Activated CD8-positive, alpha-beta memory T cell treated with anti-CD3 and anti-CD28 coated beads, Interleukin-2, amount 10 ng/mL, durations not matched to agents 7 days and 5 days (primary cell): ENCODE results near the gene ACTR5. TPM values are rescaled to one million over a fixed set of nuclear protein-coding genes. Genes with fewer than 3 reads are reported as not detected.
A peak's percentile ranks its signal among the peaks of the same experiment; 100 is the strongest.
"Not testable (repeated sequence)": the region's sequence is repeated elsewhere in the genome, so short reads cannot be mapped to it uniquely, and the experiment has no call there.

Experiments
- ATAC-seq: fragments of 150-1000 bp; cut with Tn5 transposase; one replicate; pipeline ENCODE4 v1.10.0; 2021; ENCODE audit warnings: moderate library complexity
- CTCF ChIA-PET: fragments of 350-600 bp; sonication (Branson Sonifier 250); formaldehyde crosslinking; loops from one replicate; lab custom pipeline; 2021; ENCODE audit warnings: antibody characterized with exemption; lab: Charles Lee
- DNase-seq: peaks from one replicate; pipeline ENCODE4 v3.0.0-alpha.2; 2020
- H3K27ac Mint-ChIP-seq: one replicate; pipeline ENCODE4 v1.8.0; 2021; ENCODE audit warnings: mild to moderate bottlenecking, mixed read lengths
- H3K27me3 Mint-ChIP-seq: one replicate; pipeline ENCODE4 v1.8.0; 2021; ENCODE audit warnings: mixed read lengths
- H3K36me3 Mint-ChIP-seq: one replicate; pipeline ENCODE4 v1.8.0; 2021; ENCODE audit warnings: mild to moderate bottlenecking, mixed read lengths
- H3K4me1 Mint-ChIP-seq: one replicate; pipeline ENCODE4 v1.8.0; 2021; ENCODE audit warnings: mixed read lengths
- H3K4me3 Mint-ChIP-seq: one replicate; pipeline ENCODE4 v1.8.0; 2021; ENCODE audit warnings: mild to moderate bottlenecking, moderate library complexity, mixed read lengths
- H3K9me3 Mint-ChIP-seq: one replicate; pipeline ENCODE4 v1.8.0; 2022; ENCODE audit warnings: low read depth, mixed read lengths
- total RNA-seq, 2 experiments: library from RNA; stranded (reverse); gene quantifications; one replicate each; pipeline ENCODE4 v1.2.3, GENCODE V29; 2021

Gene ACTR5
- total RNA-seq, 2 experiments from 2014 or later = 9.5 to 10.6 TPM

DNA sequence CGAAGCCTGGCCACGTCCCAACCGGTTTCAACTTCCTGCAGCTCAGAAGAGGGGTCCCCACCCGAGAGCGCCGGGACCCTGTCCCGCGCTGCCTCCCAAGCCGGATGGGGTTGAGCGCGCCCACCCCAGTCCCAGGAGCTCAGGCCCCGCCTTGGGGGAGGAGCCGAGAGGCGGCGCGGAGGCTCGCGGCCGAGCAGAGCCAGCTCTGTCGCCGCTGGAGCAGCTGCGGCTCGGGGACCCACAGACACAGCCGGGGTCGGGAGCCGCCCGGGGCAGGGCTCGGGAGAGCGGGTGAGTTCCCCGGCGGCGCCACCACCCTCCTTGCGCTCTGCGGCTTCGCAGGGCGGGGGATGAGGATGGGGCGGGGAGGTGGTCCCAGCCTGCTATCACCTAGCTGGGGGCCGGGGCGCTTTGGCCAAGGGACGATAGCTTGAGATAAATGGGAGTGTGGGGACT is 57.3 kb downstream of the ACTR5 start, which contains the start of gene PPP1R16B:
Gene PPP1R16B (plus strand): TSS at position 196 of the 456 bp plus-strand sequence. CDS start 30,229 bp downstream, outside the sequence.
- peaks cover 29% of the 10 kb centered on the region for H3K36me3 Mint-ChIP-seq
- DNase-seq (peak; percentile 93), ATAC-seq (peak; percentile 86)
- no peaks in the 10 kb centered on the region for H3K9me3 Mint-ChIP-seq
- peak within 1 kb of the TSS; percentile 98 for H3K27ac Mint-ChIP-seq
- peak within 1 kb of the TSS; percentile 88 for H3K4me3 Mint-ChIP-seq
- peaks cover 57% of the 10 kb centered on the region for H3K4me1 Mint-ChIP-seq
- CTCF ChIA-PET = interaction anchor here (0.8 to 4.1 kb wide), 18 partner anchors 11 to 123 kb away, joined by 3 to 38 read pairs (median 4); partner anchors contain the start of gene FAM83D
- no peaks in the 10 kb centered on the region for H3K27me3 Mint-ChIP-seq

DNA sequence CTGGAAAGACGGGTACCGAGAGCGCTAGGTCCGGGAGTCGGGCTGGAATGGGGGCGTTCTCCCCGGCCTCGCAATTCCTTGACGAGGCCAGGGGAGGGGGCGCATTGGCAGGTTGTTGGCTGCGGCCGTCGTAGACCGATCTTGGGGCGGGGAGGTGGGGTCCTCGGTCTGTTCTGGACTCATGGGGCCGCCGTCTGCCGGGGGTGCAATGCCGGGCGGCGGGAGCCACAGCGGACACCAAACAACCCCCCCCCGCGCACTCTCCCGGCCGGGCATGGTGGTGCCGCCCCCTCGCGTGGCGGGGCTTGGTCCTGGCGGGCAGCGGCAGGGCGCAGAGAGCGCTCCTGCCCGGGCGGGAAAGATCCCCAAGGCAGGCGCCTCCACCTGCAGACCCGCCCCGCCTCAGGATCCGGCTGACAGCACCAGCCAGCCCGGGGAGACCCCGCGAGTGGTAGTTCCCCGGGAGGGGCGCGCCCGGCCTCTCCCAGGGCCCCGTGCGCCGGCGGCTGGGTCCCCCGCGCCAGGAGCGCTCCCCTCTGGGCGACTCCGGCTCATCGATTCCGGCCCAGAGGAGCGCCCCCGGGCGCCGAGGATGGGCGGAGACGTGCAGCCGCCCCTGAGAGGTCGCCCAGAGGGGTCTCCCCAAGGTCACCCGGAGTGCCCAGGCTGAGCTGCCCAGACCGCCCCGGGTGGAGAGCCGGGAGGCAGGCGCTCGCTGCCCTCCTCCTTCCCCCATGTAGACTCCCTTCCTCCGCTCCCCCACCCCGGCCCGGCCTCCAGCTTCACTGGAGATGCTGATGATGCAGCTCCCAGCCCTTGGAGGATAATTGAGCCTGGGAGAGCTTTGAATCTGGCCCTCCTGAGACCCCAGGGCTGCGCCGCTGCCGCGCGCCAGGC is 57.9 kb downstream of the ACTR5 start:
- ATAC-seq (peak; percentile 20), DNase-seq (peak; percentile 63)
- Mint-ChIP-seq H3K9me3 (no peaks in the 10 kb centered on the region), H3K4me1 (peaks cover 63% of the 10 kb centered on the region), H3K4me3 (peak overlapping the region; percentile 88), H3K27me3 (no peaks in the 10 kb centered on the region), H3K27ac (peak overlapping the region; percentile 98), H3K36me3 (peaks cover 34% of the 10 kb centered on the region)
- CTCF ChIA-PET = interaction anchor here (0.7 to 4.1 kb wide), 38 partner anchors 10 to 243 kb away, joined by 3 to 38 read pairs (median 4); partner anchors contain the start of genes DHX35 and FAM83D

DNA sequence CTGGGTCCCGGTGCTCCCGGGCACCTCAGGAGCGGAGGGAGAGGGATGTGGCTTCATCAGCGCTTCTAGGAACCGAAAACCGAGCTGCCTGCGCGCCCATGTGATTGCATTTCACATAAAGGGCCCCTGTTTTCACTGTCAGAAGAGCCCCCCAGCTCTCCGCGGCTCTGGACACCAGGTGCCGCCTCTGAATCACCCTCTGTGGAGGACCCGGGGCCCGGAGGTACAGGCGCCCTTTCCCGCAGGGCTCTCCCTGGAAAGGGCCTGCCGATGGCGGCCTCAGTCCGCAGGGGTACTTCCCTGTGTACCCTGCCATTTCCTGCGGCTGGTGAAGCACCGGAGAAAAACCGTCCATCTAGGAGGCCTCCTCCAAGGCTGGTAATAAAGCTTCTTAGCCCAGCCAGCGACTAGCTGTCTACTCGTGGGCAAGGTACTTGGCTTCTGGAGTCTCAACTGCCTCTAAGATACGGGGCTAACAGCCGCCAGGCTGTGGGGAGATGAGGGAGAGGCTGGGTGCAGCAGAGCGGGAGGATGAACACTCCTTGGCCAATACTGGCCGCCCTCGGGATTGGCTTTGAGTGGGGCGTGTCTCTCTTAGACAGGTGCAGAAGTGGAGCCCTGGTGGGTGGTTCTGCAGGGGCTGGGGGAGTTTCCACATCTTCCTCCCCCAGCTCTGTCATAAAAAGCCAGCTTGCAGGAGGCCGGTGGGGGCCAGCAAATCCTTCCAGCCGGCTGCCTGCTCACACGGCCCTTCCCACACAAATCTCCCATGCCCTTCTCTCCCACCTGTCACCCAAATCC is 58.8 kb downstream of the ACTR5 start:
- H3K9me3 Mint-ChIP-seq = no peaks in the 10 kb centered on the region
- peak; percentile 1 for ATAC-seq
- H3K4me1 Mint-ChIP-seq = peaks cover 67% of the 10 kb centered on the region
- peak overlapping the region; percentile 78 for H3K4me3 Mint-ChIP-seq
- H3K36me3 Mint-ChIP-seq = peaks cover 38% of the 10 kb centered on the region
- H3K27ac Mint-ChIP-seq = peak overlapping the region; percentile 71
- no peaks in the 10 kb centered on the region for H3K27me3 Mint-ChIP-seq
- CTCF ChIA-PET = interaction anchor here (0.7 to 4.1 kb wide), 25 partner anchors 9 to 242 kb away, joined by 3 to 38 read pairs (median 4); partner anchors contain the start of genes DHX35 and FAM83D
- DNase-seq = peak; percentile 53

DNA sequence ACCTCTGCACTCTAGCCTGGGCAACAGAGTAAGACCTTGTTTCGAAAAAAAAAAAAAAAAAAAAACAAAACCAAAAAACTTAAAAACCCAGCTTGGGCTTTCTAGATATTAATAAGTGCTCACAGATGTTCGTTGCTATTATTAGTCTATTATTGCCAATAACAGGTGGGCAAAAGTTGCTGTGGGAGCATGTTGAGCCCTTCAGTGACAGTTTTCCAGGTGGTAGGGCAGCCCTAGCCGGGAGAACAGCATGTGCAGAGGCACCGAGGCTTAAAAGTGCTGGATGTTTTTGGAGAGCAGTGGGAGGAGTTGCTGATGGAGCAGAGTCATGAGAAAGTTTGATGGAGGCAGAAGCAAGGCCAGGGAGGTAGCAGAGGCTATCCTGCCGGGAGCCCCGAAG is 61.7 kb downstream of the ACTR5 start:
- no peak overlapping the region for H3K4me3 Mint-ChIP-seq
- no peaks in the 10 kb centered on the region for H3K27me3 Mint-ChIP-seq
- no peaks in the 10 kb centered on the region for H3K9me3 Mint-ChIP-seq
- ATAC-seq (no peak), DNase-seq (no peak)
- H3K27ac Mint-ChIP-seq = peak overlapping the region; percentile 37
- CTCF ChIA-PET = interaction anchor here (2.1 kb wide), 1 partner anchor 83 kb away, joined by 12 read pairs; no protein-coding TSS in a partner anchor
- peaks cover 66% of the 10 kb centered on the region for H3K4me1 Mint-ChIP-seq
- H3K36me3 Mint-ChIP-seq = peaks cover 46% of the 10 kb centered on the region

DNA sequence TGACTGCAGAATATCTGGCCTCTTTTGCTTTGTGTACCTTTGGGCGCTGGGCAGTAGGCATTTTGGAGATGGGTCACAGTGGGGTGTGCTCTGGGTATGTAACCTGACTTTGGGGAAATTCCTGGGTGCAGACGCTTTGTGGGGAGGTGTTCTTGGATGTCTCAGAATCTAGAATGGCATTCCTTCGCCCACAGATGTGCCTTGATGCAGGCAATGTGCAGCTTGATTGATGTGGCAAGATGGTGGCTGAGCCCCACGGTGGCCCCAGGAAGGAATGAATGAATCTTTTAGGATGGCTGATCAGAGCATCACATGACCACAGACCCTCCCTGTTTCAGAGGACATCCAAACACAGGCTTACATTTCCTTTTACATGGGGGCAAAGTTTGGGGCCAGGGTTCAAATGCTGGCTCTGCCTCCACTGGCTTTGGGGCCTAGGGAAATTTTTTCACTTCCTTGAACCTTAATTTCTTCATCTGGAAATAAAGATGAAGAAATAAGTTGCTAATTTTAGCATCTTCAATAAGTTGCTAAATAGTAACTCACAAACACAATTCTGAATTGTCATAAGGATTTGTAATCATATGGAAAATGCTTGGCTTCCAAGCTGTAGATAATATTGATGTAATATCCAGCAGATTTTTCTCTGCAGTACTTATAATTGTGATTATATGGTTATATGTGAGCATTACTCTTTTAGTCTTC is 62.8 kb downstream of the ACTR5 start:
- Mint-ChIP-seq H3K36me3 (peaks cover 58% of the 10 kb centered on the region), H3K4me1 (peaks cover 75% of the 10 kb centered on the region), H3K9me3 (no peaks in the 10 kb centered on the region), H3K4me3 (no peak overlapping the region), H3K27ac (peak overlapping the region; percentile 6), H3K27me3 (no peaks in the 10 kb centered on the region)
- CTCF ChIA-PET = interaction anchor here (0.8 to 1.4 kb wide), 2 partner anchors 80 to 82 kb away, joined by 3 to 4 read pairs; no protein-coding TSS in a partner anchor
- no peak for ATAC-seq
- DNase-seq = no peak

DNA sequence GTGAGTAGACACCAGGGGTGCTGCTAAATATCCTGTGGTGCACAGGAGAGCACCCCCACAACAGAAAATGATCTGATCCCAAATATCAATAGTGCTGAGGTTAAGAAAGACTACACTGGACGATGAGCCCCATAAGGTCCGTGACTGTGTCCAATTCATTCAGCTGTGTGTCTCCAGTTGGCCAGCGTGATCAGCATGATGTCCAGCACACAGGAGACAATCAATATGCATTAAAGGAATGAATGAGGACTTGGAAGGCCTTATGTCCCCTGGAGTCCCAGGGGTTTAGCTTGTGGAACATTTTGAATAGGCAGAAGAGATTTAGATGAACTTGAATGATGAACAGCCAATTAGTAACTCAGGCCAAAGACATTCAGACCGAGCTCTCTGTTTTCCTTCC is 63.5 kb downstream of the ACTR5 start:
- DNase-seq = no peak
- CTCF ChIA-PET = interaction anchor here (0.8 to 1.4 kb wide), 2 partner anchors 79 to 82 kb away, joined by 3 to 4 read pairs; no protein-coding TSS in a partner anchor
- ATAC-seq = no peak
- Mint-ChIP-seq H3K27me3 (no peaks in the 10 kb centered on the region), H3K4me3 (no peak overlapping the region), H3K27ac (no peak overlapping the region), H3K9me3 (no peaks in the 10 kb centered on the region), H3K4me1 (peaks cover 80% of the 10 kb centered on the region), H3K36me3 (peaks cover 65% of the 10 kb centered on the region)

DNA sequence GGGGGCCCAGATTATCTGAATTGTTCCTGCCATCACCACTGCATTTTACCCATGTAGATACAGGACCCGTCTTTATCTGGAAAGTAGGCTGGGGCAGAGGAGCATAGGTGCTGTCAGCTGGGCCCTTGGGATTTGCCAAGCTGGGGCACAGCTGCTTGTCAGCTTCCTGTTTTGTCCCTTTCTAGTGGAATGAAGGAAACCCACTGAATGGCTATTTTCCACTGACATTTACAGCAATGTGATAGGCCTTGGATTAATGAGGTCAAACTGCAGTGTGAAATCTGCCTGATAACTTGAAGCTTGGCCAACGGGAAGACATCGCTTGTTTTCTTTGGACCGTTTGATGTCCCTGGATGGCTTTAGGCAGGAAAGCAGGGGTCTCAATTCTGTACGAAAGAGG is 63.9 kb downstream of the ACTR5 start:
- H3K27ac Mint-ChIP-seq = peak overlapping the region; percentile 12
- DNase-seq (no peak), ATAC-seq (no peak)
- H3K27me3 Mint-ChIP-seq = no peaks in the 10 kb centered on the region
- peaks cover 66% of the 10 kb centered on the region for H3K36me3 Mint-ChIP-seq
- H3K4me1 Mint-ChIP-seq = peaks cover 84% of the 10 kb centered on the region
- H3K4me3 Mint-ChIP-seq = no peak overlapping the region
- H3K9me3 Mint-ChIP-seq = no peaks in the 10 kb centered on the region
- CTCF ChIA-PET = interaction anchor here (0.8 to 1.4 kb wide), 3 partner anchors 30 to 81 kb away, joined by 3 to 4 read pairs (median 3); no protein-coding TSS in a partner anchor

DNA sequence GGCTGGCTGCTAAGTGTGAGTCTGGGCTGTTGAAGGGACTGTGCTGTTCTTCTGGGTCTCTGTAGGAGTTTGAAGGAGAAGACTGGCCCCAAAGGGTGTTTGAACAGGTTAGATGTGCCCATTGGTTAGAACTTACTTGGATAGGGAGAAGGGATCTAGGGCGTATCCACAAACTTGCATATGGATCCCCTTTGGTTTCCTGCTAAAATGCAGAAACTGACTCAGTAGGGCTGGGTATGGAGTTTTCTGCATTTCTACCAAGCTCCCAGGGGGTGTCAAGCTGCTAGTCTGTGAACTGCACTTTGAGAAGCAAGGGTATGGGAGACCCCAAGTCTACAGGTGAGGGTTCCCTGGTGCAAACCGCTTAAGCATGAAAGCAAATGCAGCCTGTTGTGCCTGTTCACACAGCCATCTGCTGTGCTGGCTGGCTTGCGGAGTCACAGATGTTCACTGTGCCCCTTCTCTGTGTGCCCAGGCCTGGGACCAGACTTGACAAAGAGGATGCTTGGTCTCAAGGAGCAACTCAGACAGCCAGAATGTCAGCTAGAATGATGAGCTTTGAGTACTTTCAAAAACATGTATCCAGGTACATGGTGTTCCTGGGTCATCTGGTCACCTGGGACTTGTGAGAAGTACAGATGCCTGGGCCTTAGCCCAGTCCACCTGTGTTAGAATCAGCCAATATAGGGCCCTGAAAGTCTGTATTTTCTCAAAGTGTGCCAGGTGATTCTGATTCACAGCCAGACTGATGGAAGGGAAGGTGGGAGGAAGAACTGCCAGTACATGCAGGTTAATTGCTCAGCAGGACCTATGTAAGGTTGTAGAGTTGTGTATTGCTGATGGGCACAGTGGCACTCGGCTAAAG is 64.7 kb downstream of the ACTR5 start:
- ATAC-seq (no peak), DNase-seq (no peak)
- Mint-ChIP-seq H3K9me3 (no peaks in the 10 kb centered on the region), H3K36me3 (peaks cover 64% of the 10 kb centered on the region), H3K27me3 (no peaks in the 10 kb centered on the region), H3K27ac (peak overlapping the region; percentile 33), H3K4me3 (no peak overlapping the region), H3K4me1 (peaks cover 83% of the 10 kb centered on the region)
- CTCF ChIA-PET = interaction anchor here (0.6 to 1.1 kb wide), 3 partner anchors 29 to 80 kb away, joined by 3 read pairs; no protein-coding TSS in a partner anchor

DNA sequence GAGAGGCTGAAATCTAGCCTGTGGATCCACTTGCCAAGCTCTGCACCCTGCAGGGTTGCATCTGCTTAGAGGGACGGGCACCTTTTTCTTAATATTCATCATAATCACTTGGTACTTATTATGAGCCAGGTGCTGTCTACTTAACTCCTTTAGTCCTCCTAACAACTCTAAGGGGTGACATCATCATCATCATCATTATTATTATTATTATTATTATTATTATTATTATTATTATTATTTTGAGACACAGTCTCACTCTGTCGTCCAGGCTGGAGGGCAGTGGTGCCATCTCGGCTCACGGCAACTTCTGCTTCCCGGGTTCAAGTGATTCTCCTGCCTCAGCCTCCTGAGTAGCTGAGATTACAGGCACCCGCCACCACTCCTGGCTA is 65.3 kb downstream of the ACTR5 start:
- not testable (repeated sequence) for DNase-seq, H3K9me3 Mint-ChIP-seq, H3K27me3 Mint-ChIP-seq, H3K4me3 Mint-ChIP-seq, ATAC-seq
- CTCF ChIA-PET = interaction anchor here (1.0 kb wide), 1 partner anchor 79 kb away, joined by 3 read pairs; no protein-coding TSS in a partner anchor
- Mint-ChIP-seq H3K27ac (peak overlapping the region; percentile 33), H3K4me1 (peaks cover 82% of the 10 kb centered on the region), H3K36me3 (peaks cover 68% of the 10 kb centered on the region)

DNA sequence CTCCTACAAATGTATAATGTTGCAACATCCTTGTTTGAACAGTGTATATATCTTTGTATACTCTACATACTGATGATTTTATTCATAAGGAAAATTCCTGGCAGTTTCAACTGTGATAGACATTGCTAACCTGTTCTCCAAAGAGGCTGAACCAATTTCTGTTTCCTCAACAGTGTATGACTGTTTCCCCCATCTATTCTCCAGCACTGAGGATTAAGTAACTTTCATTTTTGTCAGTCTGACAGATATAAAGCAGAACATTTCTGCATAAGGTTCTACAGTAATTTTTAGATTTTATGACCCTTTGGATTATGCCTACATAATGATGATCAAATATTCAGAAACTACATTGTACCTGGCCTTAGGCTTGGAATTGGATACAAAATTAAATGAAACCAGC is 67.2 kb downstream of the ACTR5 start:
- CTCF ChIA-PET = interaction anchor here (1.2 kb wide), 1 partner anchor 78 kb away, joined by 4 read pairs; no protein-coding TSS in a partner anchor
- H3K9me3 Mint-ChIP-seq = no peaks in the 10 kb centered on the region
- DNase-seq = no peak
- no peak overlapping the region for H3K4me3 Mint-ChIP-seq
- H3K4me1 Mint-ChIP-seq = peaks cover 72% of the 10 kb centered on the region
- H3K27ac Mint-ChIP-seq = no peak overlapping the region
- peaks cover 58% of the 10 kb centered on the region for H3K36me3 Mint-ChIP-seq
- H3K27me3 Mint-ChIP-seq = no peaks in the 10 kb centered on the region
- no peak for ATAC-seq
